A172 (cell line): ENCODE results near the gene STAB1. TPM values are rescaled to one million over a fixed set of nuclear protein-coding genes. Genes with fewer than 3 reads are reported as not detected.

Experiments used
- DNase-seq: peaks from one replicate; pipeline ENCODE4 v3.0.0-alpha.2; 2015; ENCODE audit warnings: low spot score
- total RNA-seq: library from RNA; depleted of rRNA; stranded (reverse); fragments of >200 nt; shearing (Covaris generic); gene quantifications from 2 replicates; pipeline ENCODE4 v1.2.3, GENCODE V29; 2014

STAB1 gene
- total RNA-seq, 1 experiment from 2014 or later: 0.12 TPM

DNA sequence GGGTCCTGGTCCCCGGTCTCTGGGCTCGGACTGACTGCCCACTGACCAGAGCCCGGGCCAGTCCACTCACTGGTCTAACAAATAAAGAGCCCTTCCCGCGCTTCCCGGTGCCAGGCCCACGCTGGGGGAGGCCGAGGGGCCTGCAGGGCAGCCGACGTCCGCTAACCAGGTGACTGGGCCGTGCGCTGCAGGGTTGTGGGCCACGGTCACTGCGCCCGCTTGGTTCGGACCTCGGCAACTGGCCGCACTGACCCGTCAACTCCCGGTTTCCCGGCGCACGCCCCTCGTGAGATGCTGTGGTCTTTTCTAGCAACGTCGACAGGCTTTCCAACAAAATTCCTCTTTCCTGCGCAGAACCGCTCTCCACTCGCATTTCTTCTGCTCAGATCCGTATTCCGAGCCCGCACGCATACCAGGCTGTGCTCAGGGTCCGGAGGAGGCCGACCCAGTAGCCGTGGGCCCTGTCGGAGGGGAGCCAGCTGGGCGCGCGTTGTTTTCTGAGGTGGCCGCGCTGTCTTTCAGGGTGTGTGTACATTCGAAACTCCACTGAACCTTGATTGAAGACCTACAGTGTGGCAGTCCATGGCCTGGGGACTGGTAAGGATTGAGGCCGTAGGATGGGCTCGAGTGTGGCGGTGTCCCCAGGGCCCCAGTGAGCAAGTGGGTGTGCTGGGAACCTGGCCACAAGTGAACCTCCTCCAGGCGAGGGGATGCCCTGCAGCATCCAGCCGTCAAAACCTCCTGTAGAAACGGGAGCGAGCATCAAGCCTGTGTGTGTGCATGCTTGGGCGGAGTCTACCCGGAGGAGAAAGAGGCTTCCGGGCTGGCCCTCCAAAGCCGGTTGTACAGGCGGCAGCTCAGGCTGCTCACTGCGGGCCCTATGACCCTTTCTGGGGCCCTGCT lies 39.4 kb downstream of the STAB1 start:
- DNase-seq: no peak

DNA sequence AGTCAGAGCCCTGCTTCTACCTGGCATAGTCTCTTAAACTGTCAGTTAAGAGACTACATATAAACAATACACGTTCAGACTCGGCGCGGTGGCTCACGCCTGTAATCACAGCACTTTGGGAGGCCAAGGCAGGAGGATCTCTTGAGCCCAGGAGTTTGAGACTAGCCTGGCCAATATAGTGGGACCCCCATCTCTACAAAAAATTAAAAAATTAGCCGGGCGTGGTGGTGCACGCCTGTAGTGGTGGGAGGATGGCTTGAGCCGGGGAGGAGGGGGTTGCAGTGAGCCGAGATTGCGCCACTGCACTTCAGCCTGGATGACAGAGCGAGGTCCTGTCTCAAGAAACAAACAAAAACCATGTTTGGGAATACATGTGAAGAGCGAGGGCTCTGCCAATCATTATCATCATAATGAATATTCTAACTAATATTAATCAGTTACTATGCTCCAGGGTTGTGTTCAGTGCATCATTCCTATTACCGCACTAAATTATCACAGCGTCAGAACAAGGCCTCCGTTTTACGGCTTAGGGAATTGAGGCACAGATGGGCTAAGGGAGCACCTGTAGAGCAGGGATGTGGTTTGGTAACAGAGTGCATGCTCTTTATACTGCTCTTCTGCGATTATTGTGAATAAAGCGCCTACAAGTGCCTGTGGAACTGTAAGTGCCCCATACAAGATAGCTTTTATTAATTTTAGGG lies 40.4 kb downstream of the STAB1 start:
- no peak for DNase-seq

GRCh38 chr3:52536112-52536368 lies 40.9 kb downstream of the STAB1 start:
- DNase-seq: no peak

- DNase-seq: peak; percentile 95
These were observed 41.4 kb downstream of the STAB1 start, which contains the start of gene UQCC5 for GRCh38 chr3:52536369-52537164. TSS of gene UQCC5 (plus strand) at chr3:52536605. CDS start at chr3:52536756, 151 bp downstream.

DNA sequence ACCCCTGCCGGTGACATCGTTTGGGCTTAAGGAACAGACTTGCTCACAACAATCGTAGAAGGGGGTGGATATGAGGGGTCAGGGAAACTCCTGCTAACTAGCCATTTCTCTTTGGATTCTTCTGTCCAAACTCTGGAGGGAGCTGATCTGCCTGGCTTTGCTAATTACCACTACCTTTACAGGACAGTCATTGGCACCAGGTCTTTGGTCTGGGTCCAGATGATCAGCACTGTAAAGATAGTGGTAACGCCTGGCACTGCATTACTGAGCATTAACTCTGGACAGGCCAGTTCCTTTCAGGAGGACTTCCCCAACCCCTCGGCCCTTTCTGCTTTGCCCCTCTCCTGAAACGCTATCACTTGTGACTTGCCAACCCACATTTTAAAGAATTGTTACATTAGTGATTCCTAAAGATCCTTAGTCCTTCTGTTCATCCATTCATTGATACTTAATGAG lies 42.1 kb downstream of the STAB1 start:
- DNase-seq: no peak

DNA sequence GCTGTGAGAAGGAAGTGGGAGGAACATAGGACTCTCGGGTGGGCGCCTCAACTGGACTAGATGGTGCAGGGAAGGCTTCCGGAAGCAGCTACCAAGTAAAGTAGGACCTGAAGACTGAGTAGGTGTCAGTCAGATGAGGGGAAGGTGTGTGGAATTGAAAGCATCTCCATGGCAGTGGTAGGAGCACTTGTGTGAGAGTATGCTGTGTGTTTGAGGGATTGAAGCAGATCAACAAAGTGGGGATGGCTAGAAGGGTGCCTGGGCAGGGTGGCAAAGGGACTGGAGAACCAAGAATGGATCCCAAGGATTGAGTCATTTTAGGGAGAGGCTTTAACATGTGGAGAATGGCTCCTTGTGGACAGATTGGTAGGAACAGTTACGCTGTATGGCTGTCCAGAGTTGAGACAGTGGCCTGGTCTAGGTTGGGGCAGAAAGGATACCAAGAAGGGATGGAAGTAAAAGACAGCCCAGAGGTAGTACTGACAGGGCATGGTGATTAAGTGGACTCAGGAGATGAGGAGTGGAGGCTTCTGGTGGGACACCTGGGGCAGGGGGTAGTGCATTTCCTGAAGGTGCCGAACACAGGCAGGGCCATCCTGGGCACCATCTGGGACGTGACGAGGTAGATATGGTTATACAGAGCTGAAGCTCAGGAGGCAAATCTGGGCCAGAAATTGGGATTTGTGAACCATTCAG lies 42.7 kb downstream of the STAB1 start:
- no peak for DNase-seq

DNA sequence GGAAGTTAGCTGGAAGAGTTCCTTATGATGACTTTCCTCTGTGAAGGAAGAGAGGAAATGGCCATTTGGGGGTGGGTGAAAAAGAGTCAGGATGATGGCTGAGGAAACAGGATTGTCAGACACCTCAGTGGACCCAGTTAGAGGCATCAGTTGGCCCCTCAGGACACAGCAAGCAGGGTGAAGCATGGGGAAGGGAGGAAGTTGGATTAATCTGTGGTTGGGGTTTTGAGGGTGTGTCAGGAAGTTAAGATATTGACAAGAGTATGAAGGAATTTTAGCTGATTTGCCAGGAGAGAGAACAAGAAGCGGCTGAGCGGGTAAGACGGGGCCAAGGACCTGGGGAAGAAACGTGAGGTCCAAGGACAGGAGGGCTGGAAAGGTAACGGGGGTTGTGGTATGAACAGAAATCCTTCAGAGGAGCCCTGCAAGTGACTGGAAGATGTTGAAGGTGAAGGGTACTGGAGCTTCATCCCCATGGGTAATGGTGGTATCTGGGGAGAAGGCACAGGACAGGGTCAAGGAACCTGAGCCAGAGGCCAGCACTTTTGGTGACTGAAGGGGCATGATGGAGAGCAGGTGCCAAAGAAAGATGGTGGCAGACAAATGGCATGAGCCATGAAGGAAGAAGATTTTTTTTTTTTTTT lies 44.0 kb downstream of the STAB1 start:
- DNase-seq: no peak

GRCh38 chr3:52541050-52541449 lies 45.9 kb downstream of the STAB1 start:
- DNase-seq: no peak

GRCh38 chr3:52544937-52545336 lies 49.8 kb downstream of the STAB1 start:
- no peak for DNase-seq

GRCh38 chr3:52546111-52546901 lies 51.2 kb downstream of the STAB1 start:
- no peak for DNase-seq

- no peak for DNase-seq
These were observed 52.0 kb downstream of the STAB1 start for GRCh38 chr3:52547143-52547542.

DNA sequence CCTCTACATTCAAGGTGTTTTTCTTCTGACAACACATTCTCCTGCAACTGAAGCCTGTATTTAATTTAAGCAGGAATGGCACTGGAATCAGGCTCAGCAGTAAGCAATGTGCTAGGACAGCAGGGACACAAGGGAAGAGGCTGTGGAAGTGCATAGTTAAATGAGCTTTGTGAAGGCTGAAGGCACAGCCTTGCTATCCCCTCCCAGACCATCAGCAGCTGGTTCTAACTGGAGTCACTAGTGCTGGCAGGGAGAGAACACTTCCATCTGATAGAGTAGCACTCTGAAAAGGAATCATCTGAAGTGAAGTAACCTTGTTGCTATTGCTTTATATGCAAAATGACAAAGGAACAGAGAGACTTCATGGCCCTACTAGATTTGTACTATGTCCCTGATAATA lies 56.0 kb downstream of the STAB1 start:
- DNase-seq: no peak

- DNase-seq: no peak
These were observed 57.0 kb downstream of the STAB1 start for GRCh38 chr3:52552089-52552488.

- no peak for DNase-seq
These were observed 59.1 kb downstream of the STAB1 start for GRCh38 chr3:52554026-52554755.

GRCh38 chr3:52555056-52555455 lies 59.9 kb downstream of the STAB1 start:
- DNase-seq: no peak

- DNase-seq: no peak
These were observed 62.1 kb downstream of the STAB1 start for GRCh38 chr3:52557011-52557960.

GRCh38 chr3:52558436-52558835 lies 63.3 kb downstream of the STAB1 start:
- no peak for DNase-seq

DNA sequence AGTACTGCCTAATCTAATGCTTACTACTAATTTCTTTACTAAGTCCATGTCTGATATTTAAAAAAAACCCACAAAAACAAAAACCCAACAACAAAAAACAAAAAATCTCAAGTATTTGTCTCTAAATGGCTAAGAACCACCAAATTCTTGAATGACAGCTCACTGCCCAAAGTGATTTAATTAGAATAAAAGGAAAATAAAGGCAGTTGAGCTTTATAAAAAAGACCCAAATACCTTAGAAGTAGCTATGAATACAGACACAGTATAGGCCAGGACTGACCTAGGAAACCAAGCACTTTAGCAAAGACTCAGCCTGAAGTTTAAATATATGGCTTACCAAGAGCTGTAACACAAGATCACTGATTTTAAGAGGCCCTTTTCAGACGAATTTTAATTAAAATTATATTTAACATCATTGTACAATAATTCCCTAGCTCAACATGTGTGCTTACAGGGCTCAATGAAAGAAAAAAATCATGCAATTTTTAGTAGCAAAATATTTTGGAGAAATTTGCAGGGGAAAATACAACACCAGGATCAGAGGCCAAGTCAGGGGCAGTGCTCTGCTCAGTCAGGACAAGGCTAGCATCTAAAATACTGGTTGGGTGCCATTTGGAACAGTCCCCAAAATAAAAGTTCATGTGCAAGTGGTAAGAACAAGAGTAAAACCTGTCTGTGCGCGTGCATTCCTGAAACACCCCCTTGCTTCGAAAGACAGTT lies 66.0 kb downstream of the STAB1 start:
- DNase-seq: no peak
